ENCODE measurements around the gene CEACAM19. TPM values are rescaled to one million over a fixed set of nuclear protein-coding genes. Genes with fewer than 3 reads are reported as not detected.

Gene CEACAM19
- total RNA-seq, 2 experiments from 2014 or later: 0.63 to 1.3 TPM

DNA sequence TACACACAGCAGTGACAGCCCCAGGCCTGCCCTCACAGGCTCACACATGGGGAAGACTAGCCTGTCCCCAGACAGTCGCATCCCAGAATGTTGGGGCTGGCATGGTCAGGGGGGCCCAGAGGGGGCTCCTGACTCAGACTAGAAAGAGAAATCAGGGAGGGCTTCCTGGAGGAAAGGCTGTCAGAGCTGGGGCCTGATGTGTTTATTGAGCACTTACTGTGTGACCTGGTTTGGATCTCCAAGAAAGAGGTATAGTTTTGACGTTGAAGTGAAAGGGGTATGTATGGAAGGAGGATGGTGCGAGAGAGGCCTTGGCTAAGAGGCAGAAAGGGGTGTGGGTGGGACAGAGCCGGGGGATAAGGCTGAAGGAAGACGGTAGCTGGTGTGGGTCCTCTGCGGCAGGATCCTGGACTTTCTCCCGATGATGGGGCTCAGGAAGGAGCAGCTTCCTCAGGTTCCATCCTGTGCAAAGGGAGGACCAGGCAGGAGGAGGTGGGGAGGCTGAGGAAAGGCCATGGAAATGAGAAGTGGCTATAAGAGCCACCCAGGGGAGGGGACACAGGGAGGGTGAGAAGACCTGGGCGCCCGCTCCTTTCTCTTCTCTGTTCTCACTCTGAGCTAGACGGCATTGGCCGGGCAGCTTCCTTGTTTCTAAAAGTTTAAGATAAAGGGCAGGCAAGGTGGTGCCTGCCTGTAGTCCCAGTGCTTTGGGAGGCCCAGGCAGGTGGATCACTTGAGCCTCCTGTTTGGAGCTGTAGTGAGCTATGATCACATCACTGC is 61.1 kb downstream of the CEACAM19 start:
- Mint-ChIP-seq H3K9me3 (no peaks in the 10 kb centered on the region), H3K27me3 (no peaks in the 10 kb centered on the region), H3K4me1 (ENCODE audit: low read depth) (peaks cover 11% of the 10 kb centered on the region), H3K27ac (no peak overlapping the region), H3K4me3 (no peak overlapping the region), H3K36me3 (ENCODE audit: low read depth) (no peaks in the 10 kb centered on the region)
- intact Hi-C loops (cut with micrococcal nuclease): no loop called here
- ATAC-seq (no peak), DNase-seq (no peak)
- TF ChIP-seq, protein P1, sequence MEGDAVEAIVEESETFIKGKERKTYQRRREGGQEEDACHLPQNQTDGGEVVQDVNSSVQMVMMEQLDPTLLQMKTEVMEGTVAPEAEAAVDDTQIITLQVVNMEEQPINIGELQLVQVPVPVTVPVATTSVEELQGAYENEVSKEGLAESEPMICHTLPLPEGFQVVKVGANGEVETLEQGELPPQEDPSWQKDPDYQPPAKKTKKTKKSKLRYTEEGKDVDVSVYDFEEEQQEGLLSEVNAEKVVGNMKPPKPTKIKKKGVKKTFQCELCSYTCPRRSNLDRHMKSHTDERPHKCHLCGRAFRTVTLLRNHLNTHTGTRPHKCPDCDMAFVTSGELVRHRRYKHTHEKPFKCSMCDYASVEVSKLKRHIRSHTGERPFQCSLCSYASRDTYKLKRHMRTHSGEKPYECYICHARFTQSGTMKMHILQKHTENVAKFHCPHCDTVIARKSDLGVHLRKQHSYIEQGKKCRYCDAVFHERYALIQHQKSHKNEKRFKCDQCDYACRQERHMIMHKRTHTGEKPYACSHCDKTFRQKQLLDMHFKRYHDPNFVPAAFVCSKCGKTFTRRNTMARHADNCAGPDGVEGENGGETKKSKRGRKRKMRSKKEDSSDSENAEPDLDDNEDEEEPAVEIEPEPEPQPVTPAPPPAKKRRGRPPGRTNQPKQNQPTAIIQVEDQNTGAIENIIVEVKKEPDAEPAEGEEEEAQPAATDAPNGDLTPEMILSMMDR (IDR thresholded peaks at IDR 0.05): no peak
- CTCF ChIA-PET: interaction anchor here (0.7 to 15.3 kb wide), 6 partner anchors 9 to 75 kb away, joined by 3 to 474 read pairs (median 4); no protein-coding TSS in a partner anchor
- POLR2A ChIA-PET: interaction anchor here (0.6 to 2.1 kb wide), 2 partner anchors 21 to 77 kb away, joined by 3 to 5 read pairs; no protein-coding TSS in a partner anchor

Small RNA genes within 50 kb of the gene (microRNA-seq; reads per million reads assigned to microRNA genes)
- gene MIR4531 (ENCODE audit: borderline microRNAs expressed, borderline replicate concordance): not detected

Other genes with a start within 250 kb of the CEACAM19 start
- 1 to 10 TPM; 1.0 to 2.9 TPM for gene ZNF229, start 223.0 kb upstream of the CEACAM19 start, total RNA-seq
- 1 to 10 TPM; 8.1 to 8.6 TPM for gene ZNF180, start 171.0 kb upstream of the CEACAM19 start, total RNA-seq
- gene CEACAM20, start 141.8 kb upstream of the CEACAM19 start, total RNA-seq: not detected
- gene IGSF23, start 57.9 kb upstream of the CEACAM19 start, total RNA-seq: not detected
- 1 to 10 TPM; 7.4 to 8.3 TPM for gene PVR, start 27.6 kb upstream of the CEACAM19 start, total RNA-seq
- gene CEACAM16, start 27.7 kb downstream of the CEACAM19 start, total RNA-seq: not detected
- gene BCL3, start 77.2 kb downstream of the CEACAM19 start, total RNA-seq: 10 to 100 TPM; 22.8 to 27.7 TPM
- gene CBLC, start 106.4 kb downstream of the CEACAM19 start, total RNA-seq: not detected
- not detected for gene BCAM, start 137.6 kb downstream of the CEACAM19 start, total RNA-seq
- under 1 TPM; 0.36 to 0.65 TPM for gene NECTIN2, start 174.8 kb downstream of the CEACAM19 start, total RNA-seq
- 100 to 1,000 TPM; 134 to 138 TPM for gene TOMM40, start 219.8 kb downstream of the CEACAM19 start, total RNA-seq
- 1 to 10 TPM in 1 of 2 experiments, under 1 TPM in 1; 0.87 to 1.2 TPM for gene APOE, start 234.3 kb downstream of the CEACAM19 start, total RNA-seq
- 1 to 10 TPM; 2.5 to 3.6 TPM for gene APOC1, start 243.1 kb downstream of the CEACAM19 start, total RNA-seq